ENCODE data around the gene STMN1. TPM values are rescaled to one million over a fixed set of nuclear protein-coding genes. Genes with fewer than 3 reads are reported as not detected.
"Not testable (repeated sequence)": the region's sequence is repeated elsewhere in the genome, so short reads cannot be mapped to it uniquely, and the experiment has no call there.

Gene STMN1
- 75.9 and 97.0 TPM in 2 replicates for total RNA-seq (2014; rRNA removed; shearing (Covaris generic))
- polyA plus RNA-seq (2014; cell fraction: nucleus; rRNA removed), result 66.8 and 74.1 TPM in 2 replicates

- DNase-seq (ENCODE audit: extremely low read depth, low read depth), result peak; percentile 58
Observed at GRCh38 chr1:25905680-25906643, at the start of gene STMN1. Gene STMN1, minus strand, starts transcription at chr1:25906419. Its CDS starts 1,743 bp downstream, at chr1:25904676.

GRCh38 chr1:25955553-25955952 is 49.3 kb upstream of the STMN1 start:
- no peak for DNase-seq (ENCODE audit: extremely low read depth, low read depth)

GRCh38 chr1:25954282-25954938 is 48.2 kb upstream of the STMN1 start:
- no peak for DNase-seq (ENCODE audit: extremely low read depth, low read depth)

- no peak for DNase-seq (ENCODE audit: extremely low read depth, low read depth)
Observed at GRCh38 chr1:25952841-25953401, 46.7 kb upstream of the STMN1 start.

GRCh38 chr1:25948641-25949040 is 42.4 kb upstream of the STMN1 start:
- DNase-seq (ENCODE audit: extremely low read depth, low read depth), result no peak

GRCh38 chr1:25947027-25947426 is 40.8 kb upstream of the STMN1 start:
- no peak for DNase-seq (ENCODE audit: extremely low read depth, low read depth)

GRCh38 chr1:25945761-25946160 is 39.5 kb upstream of the STMN1 start:
- DNase-seq (ENCODE audit: extremely low read depth, low read depth), result no peak

- DNase-seq (ENCODE audit: extremely low read depth, low read depth), result no peak
Observed at GRCh38 chr1:25944986-25945385, 38.8 kb upstream of the STMN1 start.

- not testable (repeated sequence) for DNase-seq (ENCODE audit: extremely low read depth, low read depth)
Observed at GRCh38 chr1:25943511-25943910, 37.3 kb upstream of the STMN1 start.

GRCh38 chr1:25936947-25937346 is 30.7 kb upstream of the STMN1 start:
- DNase-seq (ENCODE audit: extremely low read depth, low read depth), result no peak

- DNase-seq (ENCODE audit: extremely low read depth, low read depth), result no peak
Observed at GRCh38 chr1:25933479-25934365, 27.5 kb upstream of the STMN1 start.

- not testable (repeated sequence) for DNase-seq (ENCODE audit: extremely low read depth, low read depth)
Observed at GRCh38 chr1:25932811-25933400, 26.7 kb upstream of the STMN1 start.

- no peak for DNase-seq (ENCODE audit: extremely low read depth, low read depth)
Observed at GRCh38 chr1:25932321-25932720, 26.1 kb upstream of the STMN1 start.

GRCh38 chr1:25929016-25929415 is 22.8 kb upstream of the STMN1 start:
- DNase-seq (ENCODE audit: extremely low read depth, low read depth), result no peak

- no peak for DNase-seq (ENCODE audit: extremely low read depth, low read depth)
Observed at GRCh38 chr1:25927521-25928265, 21.5 kb upstream of the STMN1 start.

- DNase-seq (ENCODE audit: extremely low read depth, low read depth), result no peak
Observed at GRCh38 chr1:25926731-25927496, 20.7 kb upstream of the STMN1 start.

- DNase-seq (ENCODE audit: extremely low read depth, low read depth), result no peak
Observed at GRCh38 chr1:25924454-25924853, 18.2 kb upstream of the STMN1 start.

GRCh38 chr1:25922971-25923552 is 16.8 kb upstream of the STMN1 start:
- DNase-seq (ENCODE audit: extremely low read depth, low read depth), result no peak

Data from NCI-H460 (cell line).